ENCODE measurements around the gene KRT75.
"Not testable (repeated sequence)": the region's sequence is repeated elsewhere in the genome, so short reads cannot be mapped to it uniquely, and the experiment has no call there.

Gene KRT75

GRCh38 chr12:52434081-52434733 lies at the start of gene KRT75:
KRT75 (minus strand) TSS chr12:52434371; CDS start chr12:52434304, 67 bp downstream.
- DNase-seq (ENCODE audit: low read depth): no peak

- DNase-seq (ENCODE audit: low read depth): no peak
Observed at GRCh38 chr12:52480073-52480472, 45.9 kb upstream of the KRT75 start.

DNA sequence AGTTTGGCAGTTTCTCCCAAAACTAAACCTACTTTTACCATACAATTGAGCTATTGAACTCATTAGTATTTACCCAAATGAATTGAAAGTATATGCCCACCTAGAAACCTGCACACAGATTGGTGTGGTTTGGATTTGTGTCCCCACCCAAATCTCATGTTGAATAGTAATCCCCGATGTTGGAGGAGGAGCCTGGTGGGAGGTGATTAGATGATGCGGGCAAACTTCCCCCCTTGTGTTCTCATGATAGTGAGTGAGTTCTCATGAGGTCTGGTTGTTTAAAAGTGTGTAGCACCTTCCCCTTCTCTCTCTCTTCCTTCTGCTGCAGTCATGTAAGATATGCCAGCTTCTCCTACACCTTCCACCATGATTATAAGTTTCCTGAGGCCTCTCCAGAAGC lies 43.5 kb upstream of the KRT75 start:
- no peak for DNase-seq (ENCODE audit: low read depth)

DNA sequence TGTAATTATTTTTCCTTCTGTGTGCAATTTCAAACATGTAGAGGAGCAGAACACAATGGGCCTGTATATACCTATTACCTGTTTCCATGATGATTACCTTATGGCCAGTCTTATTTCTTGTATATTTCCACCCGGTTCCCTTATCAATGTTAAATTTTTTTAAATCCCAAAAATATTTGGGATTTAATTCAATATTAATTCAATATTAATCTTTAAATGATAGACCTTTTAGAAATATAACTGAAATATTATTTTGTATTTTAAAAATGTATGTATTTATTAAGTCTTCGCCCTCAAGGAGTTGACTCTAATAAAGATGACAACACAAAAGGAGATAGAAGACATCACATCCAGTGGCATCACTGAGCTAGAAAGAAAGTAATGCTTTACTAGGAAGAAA lies 40.0 kb upstream of the KRT75 start:
- no peak for DNase-seq (ENCODE audit: low read depth)

DNA sequence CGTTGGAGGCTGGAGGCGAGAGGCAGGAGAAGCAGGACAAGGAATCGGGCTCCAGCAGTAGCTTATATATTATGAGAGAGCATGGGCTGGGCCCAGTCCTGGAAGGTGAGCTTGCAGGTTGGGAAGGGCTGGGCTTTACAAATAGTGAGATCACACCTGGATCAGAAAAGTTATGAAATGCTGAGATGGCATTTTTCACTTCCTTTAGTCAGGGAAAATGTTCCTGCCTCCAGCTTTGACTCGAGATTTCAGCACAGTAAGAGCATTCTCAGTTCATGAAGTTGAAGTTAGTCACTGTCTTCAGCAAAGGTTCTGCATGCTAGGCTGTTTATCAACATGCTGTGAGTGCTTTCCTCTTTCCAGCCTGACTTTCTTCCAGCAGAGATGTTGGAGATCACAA lies 39.6 kb upstream of the KRT75 start, which contains the start of gene KRT6C:
Gene KRT6C (minus strand): TSS at position 38 of the 400 bp plus-strand sequence. CDS start 68 bp downstream, outside the sequence.
- no peak for DNase-seq (ENCODE audit: low read depth)

GRCh38 chr12:52469853-52470252 lies 35.7 kb upstream of the KRT75 start:
- no peak for DNase-seq (ENCODE audit: low read depth)

GRCh38 chr12:52464897-52465296 lies 30.7 kb upstream of the KRT75 start:
- no peak for DNase-seq (ENCODE audit: low read depth)

DNA sequence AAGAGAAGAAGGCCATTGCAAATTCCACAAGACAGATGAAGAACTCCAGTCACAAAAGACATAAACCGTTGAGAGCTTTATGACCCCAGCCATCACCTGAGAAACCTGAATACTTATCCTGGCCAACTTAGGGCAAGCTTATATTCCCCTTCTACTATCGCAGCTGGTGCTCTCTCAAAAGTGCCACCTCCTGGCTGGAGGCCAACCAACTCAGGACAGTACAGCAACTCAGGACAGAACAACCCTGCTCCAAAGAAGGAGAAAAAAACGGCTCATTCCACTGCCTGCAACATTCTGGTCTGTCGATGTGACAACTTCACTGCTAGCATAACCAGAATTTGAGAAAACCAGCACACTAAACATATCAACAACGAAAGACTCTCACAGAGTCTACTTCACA lies 27.5 kb upstream of the KRT75 start:
- no peak for DNase-seq (ENCODE audit: low read depth)

DNA sequence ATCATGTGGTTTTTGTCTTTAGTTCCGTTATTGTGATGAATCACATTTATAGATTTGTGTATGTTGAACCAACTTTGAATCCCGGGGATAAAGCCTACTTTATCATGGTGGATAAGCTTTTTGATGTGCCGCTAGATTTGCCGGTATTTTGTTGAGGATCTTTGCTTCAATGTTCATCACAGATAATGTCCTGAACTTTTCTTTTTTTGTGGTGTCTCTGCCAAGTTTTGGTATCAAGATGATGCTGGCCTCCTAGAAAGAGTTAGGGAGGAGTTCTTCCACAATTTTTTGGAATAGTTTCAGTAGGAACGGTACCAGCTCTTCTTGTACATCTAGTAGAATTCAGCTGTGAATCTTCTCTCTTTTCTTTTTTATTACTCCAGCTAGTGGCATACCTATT lies 24.7 kb upstream of the KRT75 start:
- DNase-seq (ENCODE audit: low read depth): no peak

DNA sequence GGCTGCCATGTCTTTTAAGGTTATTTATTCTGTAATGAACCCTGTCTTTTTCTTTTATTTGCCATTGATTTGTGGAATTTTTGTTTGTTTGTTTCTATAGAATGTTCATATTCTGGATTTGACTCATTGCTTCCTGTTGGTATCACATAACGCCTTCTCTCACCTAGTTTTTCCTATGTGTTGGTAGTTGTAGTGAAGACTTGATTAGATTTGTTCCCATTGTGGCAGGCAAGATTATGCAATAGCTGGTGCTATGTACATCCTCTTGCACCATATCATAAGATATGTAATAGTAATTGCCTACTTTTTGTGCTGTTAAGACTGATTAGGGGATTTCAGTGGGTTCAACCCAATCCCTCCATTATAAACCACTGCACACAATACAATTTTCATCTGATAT lies 21.6 kb upstream of the KRT75 start:
- no peak for DNase-seq (ENCODE audit: low read depth)

DNA sequence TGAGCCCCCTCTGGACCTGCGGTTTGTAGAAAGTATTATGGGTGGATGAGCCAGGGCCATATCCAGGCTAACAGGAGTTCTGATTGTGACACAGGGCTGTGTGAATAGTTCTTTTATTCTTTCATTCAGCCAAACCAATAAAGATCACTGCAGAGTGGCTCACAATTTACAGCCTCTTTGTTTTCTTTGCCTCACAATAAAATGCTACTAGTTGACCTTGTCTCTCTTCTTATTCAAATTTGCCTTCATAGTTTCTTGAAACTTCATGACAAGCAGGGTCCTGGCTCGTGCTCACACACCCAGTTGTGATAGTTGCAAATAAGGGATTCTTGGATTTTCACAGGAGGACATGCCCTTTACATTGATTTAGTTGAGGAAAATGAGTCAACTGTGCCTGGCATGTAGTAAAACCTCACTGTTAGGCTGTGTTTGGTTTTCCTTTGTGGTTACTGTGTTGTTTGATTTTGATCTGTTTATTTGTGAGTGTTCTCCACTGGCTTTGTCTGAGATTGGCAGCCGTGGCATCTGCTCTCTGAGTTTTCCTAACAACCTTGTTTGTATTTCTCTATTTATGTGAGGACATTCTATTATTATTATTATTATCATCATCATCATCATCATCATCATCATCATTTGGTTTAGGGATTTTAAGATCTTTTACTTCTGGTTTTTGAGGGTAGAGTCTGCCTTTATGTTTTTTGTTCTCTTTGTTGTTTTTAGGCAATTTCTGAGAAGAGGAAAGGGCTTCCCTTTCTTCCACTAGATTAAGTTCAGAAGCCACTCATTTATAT lies 20.4 kb upstream of the KRT75 start:
- no peak for DNase-seq (ENCODE audit: low read depth)

DNA sequence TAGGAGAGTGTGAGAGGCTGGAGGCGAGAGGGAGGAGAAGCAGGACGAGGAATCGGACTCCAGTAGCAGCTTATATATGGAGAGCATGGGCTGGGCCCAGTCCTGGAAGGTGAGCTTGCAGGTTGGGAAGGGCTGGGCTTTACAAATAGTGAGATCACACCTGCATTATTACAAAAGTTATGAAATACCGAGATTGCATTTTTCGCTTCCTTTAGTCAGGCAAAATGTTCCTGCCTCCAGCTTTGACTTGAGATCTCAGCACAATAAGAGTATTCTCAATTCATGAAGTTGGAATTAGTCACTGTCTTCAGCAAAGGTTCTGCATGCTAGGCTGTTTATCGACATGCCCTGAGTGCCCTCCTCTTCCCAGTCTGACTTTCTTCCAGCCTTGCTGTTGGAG lies 17.9 kb upstream of the KRT75 start, which contains the start of gene KRT6B:
Gene KRT6B (minus strand): TSS at position 46 of the 400 bp plus-strand sequence. CDS start 68 bp downstream, outside the sequence.
- no peak for DNase-seq (ENCODE audit: low read depth)

GRCh38 chr12:52448228-52448627 lies 14.1 kb upstream of the KRT75 start:
- no peak for DNase-seq (ENCODE audit: low read depth)

DNA sequence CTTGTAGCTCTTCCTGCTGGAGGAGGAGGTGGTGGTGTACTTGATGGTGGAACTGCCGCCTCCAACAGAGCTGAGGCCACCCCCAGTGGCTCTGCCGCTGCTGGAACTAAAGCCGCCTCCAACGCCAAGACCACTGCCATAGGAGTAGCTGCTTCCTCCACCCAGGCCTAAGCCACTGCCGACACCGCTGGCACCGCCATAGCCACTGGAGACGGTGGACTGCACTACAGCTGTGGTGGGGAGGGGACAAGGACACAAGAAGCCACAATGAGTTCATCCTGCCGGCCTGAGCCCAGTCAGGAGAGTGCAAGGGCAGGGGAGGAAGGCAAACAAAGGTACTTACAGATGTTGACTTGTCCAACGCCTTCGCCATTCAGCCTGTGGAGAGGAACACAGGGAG lies 13.0 kb upstream of the KRT75 start:
- not testable (repeated sequence) for DNase-seq (ENCODE audit: low read depth)

- no peak for DNase-seq (ENCODE audit: low read depth)
Observed at GRCh38 chr12:52446367-52447045, 12.3 kb upstream of the KRT75 start.

DNA sequence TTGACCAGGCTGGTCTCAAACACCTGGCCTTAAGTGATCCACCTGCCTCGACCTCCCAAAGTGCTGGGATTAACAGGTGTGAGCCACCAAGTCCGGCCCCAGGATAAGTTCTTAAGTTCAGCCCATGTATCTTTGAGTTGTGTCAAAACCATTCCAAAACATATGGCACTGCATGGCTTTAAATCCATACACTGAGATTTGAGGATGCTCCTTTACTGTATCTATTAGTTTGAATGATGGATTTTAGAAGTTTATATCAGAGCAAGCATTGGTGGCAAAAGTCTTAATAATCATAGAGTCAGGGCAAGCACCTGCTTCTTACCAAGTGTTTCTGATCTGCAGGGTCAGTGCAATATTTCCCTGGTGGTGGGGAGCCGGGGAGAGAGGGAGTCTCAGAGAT lies 11.7 kb upstream of the KRT75 start:
- DNase-seq (ENCODE audit: low read depth): no peak

- no peak for DNase-seq (ENCODE audit: low read depth)
Observed at GRCh38 chr12:52444647-52445595, 10.8 kb upstream of the KRT75 start.

GRCh38 chr12:52443966-52444365 lies 9.8 kb upstream of the KRT75 start:
- DNase-seq (ENCODE audit: low read depth): no peak

DNA sequence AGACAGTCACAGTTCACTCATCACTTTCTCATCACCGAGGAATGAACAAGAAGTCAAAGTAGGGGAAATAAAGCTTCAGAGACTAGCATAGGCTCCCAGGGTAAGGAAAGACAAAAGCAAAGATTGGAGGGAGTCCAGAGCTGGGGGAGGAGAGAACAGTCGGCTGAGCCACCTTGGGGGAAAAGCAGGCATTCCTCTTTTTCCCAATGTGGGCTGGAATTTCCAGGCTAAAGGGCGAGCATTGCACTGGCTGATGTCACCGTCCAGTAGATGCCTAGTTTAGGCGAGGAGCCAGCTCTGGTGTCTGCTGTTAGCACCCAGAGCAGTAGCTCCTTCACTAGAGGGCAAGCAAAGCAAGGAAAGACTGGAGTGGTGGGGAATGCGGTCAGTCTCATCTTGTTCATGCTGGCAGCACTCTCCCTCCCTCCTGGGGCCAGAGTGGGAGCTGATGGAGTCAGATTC lies 8.5 kb upstream of the KRT75 start:
- peak; percentile 35 for DNase-seq (ENCODE audit: low read depth)

GRCh38 chr12:52441320-52441911 lies 7.2 kb upstream of the KRT75 start:
- DNase-seq (ENCODE audit: low read depth): no peak

- no peak for DNase-seq (ENCODE audit: low read depth)
Observed at GRCh38 chr12:52440821-52441319, 6.7 kb upstream of the KRT75 start.
